ENCODE data around the gene ETS1.

The ETS1 gene

DNA sequence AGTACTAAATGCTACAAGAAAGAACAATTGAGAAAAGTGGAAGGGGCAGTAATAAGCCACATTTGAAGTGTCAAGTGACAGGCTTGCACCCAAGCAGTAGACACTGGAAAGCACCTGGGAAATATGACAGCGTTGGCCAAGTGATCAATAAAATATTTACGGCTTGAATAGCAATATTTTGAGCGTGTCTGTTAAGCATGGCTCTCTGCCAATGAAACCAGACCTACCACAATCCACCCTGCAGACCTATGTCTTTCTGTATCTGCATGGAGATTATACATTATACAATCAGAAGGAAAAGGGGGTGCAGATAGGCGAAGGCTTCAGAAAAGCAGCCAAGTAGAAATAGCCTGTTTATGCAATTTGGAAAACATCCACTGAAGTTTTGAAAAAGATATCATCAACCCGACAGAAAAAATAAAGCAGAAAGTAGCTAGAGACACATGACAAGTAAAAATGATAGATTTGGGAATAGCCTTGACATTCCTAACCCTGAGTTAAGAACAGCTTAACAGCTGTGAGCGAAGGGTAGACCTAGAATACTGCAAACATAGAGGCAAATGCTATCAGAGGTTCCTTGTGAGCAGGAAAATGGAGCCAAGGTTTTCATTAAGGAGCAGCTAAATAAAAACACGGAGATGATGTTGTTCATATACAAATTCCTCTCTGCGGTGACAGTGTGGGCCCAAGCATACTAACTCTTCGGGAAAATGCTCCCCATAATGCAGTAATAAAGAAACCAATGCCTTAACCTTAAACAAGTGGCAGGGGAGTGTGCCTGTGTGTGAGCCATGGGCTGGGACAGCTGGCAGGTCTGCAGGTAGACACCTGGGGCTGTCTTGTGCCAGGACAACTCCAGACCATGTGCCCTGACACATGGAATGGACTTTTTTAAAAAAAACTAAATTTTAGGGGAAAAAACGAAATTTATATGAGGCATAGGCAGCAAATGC, 71.3 kb downstream of the ETS1 start:
- DNase-seq, result no peak

DNA sequence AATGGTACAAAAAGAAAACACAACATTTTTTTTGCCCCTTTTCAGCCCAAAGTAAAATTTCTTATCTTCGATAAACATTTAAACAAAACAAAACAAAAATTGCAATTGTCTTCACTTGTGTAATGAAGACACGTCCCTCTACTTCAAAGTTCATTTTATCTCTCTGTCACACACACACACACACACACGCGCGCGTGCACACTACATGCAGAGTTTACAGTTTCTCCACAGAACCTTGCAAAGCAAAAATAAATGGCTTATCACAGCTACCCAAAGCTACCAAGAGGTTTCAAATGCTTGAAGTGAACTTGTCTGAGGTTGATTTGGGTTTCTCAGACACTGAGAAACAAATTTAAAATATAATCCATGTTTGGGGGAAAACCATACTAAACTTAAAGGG, 72.3 kb downstream of the ETS1 start:
- no peak for DNase-seq

DNA sequence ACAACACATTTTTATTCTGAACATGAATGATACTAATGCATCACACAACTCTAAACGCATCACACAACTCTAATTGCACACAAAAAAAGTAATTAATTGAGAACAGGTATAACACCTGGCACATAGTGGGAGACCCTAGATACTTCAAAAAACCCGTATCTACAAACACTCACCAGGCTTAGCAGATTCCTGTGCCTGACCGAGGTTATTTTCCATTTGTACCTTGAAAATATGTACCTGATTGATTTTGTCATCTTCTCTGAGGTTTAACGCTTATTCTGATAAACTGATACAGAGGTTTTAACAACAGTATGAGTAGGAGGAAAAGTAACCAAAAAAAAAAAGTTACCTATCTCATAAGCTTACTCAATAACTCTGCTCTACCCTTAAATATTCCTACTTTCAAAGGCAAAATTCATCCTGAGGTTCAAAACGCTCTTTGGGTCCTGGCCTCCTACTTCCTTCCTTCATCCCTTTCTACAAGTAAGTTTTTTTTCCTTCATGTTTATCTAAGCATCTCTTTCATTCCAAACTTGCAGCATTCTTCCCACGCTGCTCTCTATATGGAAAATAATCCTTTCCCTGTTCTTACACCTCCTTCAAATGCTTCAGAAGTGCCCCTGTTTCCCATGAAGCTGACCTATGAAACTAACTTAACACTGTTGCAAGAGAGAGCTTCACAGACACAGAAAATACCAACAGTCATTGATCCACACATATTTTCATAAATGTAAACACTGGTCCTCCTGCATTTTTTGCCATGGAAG, 73.3 kb downstream of the ETS1 start:
- DNase-seq, result no peak

DNA sequence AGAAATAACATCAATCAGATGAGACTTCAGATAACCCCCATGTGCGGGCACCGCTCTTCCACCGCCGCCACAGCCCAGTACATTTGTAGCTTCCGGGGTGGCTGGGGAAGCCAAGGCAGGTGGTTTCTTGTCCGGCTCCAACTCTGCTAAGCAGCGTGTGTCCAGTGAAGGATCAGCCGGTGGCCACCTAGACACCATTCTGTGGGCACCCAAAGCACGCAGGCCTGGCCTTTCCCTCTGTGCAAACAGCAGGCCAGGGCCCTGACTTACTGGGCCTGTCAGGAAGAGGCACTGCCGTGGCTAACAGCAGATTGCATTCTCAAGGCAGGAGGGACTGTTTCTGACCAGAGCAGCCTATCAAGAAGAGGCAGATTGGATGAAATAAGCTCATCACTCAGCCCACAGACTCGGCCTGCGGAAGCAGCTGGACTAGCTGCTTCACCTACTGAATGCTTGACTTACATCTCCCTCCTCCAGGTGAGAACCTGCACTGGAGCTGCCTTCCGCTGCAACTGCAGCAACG, 74.8 kb downstream of the ETS1 start:
- no peak for DNase-seq

DNA sequence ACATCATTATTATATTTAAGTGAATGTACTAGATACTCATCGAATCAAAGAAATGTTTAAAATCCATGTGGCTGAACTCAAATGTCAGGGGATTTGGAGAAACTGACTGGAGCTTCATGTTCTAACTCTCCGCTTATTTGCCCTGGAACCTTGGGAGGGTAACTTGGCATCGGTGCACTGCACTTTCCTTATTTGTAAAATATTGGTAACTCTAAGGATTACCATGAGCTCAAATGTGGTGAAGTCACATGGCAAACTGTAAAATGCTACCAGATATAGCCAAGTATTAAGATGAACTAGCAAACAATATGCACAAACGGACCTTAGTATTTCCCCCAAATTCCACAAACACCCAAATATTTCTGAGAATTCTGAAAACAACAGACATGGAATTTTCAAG, 75.6 kb downstream of the ETS1 start:
- no peak for DNase-seq

DNA sequence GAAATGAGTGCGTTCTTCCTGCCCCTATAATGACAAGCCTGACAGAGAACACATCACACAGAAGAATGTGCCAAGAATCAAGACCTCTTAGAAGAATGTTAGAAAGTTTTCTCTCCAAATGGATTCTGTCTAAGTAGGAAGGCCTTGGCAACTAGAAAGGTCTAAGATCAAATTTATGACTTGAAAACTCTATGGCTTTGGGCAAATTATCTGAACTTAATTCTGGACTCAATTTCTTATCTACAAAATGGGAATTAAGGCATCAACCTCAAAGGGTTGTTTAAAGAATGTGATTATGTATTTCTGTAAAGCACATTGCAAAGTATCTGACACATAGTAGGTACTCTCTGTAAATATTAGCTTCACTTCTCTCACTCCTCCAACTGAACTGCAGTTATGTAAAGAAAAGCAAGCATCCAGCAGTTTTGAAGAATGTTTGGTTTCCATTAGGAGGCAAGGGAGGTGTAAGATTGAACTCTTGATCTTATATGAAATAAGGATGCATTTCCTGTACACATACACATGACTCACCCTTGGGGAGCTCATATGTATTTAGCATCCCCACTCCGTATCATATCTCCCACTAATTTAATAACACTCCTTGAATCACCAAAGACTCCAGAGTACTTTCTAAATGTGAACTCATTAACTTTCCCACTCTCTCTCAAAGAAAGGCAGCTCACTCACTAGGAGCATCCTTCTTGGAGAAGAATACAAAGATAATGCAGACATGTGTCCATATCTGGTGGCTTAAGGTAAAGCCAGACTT, 77.6 kb downstream of the ETS1 start:
- no peak for DNase-seq

DNA sequence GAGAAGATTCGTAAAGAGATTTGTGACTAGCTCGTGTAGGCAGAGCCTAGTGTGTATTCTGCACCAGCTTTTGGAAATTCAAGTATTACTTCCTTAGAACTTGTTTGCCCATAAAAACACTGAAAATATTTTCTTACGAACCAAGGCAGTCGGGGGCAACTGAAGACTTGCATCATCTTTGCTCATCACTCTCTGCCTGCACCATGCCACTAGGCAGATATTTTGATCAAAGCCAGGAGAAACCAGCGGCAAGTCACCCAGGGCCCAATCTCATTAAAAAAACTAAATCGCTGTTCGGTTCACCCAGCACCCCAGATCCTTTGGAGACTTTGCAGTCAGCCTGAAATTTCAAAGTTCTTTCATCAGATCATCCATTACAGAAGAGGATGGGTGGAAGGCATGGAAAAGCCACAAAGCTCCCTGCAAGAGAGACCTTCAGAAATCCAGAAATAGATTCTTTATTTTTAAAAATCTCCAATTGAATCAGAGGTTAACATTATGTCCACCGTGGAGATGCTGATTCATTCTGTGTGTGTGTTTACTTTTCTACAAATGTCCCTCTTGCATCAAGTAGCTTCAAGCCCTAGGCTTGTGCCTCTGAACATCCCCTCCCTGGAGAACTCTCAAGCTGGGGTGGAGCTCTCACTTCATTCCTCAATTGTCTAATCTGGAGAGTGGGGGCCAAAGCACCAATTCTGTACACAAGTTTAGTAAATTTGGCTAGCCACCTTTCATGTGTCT, 78.4 kb downstream of the ETS1 start:
- DNase-seq, result no peak

DNA sequence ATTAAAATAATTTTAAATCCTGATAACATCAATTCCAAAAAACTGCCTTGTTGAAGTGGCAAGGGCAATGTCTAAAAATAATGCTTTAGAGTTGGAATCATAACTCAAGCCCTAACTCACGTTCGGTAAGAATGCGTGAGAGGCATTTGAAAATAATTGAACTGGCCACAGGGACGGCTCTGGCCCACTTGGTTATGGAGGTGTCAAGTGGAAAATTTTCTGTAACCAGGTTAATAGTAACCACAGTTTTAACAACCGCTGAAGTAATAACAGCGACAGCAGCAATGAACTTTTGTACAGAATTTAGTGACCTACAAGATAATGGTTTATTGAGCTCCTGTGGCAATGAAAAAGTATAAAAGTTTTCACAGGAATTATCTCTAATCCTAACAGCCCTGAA, 79.4 kb downstream of the ETS1 start:
- no peak for DNase-seq

DNA sequence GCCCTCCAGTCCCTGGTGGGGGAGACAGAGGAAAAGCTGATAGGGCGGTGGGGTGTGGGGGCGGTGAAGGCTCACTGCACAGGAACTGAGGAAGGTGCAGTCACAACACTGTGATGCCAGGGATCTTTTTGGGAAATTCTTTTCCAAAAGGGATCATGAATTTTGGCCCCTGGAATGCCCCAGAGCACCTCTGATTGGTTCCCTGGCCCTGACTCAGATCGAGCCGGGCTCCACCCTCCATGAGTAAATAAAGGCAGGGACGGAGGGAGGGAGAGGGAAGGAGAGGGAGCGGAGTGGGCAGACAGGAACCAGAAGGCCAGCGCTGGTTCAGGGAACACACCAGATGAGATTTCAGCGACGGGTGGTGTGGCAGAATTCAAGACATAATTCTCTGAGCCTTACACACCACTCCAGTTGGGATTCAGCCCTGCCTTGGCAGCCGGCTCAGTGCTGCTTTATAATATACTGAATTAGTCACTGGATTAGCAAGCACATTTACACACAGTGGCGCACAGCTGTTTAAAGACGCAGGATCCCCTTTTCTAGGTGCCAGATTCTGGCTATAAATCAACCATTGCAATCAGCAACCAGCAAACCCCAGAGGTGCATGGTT, 80.3 kb downstream of the ETS1 start:
- DNase-seq, result no peak

DNA sequence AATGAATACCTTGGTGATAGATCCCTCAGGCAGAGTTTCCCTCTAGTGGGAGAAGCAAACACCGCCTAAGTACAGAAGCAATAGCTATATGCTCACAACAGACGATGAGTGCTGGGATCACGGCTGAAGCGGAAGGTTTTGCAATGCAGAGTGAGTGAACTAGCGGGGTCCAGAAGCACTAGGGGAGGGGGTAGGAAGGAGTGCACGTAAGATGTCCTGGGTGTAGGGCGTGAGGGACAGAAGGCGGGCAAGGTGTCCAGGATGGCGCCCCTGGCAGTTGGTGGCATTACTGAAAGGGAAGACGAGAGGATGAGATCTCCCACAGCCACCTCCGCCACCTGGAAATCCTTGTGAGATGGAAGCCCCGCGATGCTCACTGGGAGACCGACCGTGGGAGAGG, 81.0 kb downstream of the ETS1 start:
- DNase-seq, result no peak

DNA sequence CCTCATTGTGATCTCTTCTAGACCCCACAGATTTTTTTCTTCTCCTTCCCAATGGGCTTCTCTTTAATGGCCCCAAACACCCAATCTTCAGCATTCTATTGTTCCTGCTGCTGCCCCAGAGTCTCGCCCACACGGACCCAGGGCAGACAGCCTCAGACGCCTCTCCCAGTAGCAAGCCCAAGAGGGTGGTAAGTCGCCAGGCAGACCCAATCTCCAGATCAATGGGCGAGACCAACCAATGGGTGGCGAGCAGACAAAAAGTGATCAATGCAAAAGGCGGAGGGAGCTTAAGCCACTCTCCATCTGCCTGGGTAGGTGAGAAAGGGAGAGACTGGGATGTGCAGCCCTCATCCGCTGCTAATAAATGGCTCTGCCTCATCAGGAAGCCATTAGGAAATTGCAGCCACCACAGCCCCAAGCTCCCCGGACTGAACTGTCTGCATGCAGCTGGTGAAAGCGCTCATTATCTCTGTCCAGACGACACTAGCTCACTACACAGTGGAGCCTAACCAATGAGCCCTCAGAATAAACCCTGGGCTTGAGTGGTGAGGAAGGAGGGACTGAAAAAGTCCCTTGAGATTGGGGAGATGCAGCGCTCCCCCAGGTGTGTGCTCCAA, 81.8 kb downstream of the ETS1 start:
- no peak for DNase-seq

DNA sequence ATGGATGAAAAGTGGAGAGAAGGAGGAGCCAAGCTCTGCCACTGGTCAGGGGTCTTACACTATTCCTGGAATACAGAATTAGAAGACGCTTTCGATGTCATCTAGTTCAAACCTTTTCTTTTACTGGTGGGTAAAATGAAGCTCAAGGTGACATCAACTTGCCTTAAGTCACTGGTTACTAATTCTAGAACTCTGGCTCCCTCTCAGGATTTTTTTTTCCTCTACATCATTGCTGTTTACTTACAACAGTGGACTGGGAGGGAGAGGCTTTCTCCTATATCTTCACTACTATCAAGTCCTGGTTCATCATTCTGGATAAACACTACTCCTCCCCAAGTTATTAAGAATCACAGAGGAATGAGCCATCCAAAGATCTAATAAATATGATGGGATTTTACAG, 82.9 kb downstream of the ETS1 start:
- DNase-seq, result no peak

DNA sequence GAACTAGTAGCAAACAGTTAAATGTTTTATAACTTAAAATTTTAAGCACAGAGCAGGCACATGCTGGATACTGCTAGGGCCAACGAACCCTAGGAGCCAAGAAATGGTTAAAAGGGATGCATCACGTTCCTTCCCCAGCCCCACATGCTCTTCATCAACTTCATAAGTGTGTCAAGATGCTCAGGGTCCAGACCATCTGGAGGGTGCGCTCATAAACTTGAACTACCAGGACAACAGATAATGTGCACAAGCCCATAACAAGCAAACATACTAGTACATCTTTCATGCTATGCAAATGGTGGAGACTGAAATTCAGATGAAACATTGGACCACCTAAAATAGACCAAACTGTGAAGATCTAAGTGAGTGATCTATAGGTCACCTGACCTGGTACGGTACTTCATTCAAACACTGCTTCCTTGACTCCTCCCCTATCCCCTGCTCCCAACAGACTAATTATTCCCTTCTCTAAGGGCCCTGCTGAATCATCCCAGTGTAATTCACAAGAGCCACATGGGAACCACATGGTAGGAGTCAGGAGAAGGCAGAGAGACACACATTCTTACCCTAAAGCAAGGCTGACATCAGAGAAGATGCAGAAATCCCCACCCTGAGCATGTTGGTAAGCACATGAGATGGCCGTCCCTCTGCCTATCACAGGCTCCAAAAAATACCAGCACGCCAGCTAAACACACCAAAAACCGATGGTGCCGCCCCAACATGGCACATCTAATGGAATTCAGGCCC, 83.9 kb downstream of the ETS1 start:
- DNase-seq, result peak; percentile 82

DNA sequence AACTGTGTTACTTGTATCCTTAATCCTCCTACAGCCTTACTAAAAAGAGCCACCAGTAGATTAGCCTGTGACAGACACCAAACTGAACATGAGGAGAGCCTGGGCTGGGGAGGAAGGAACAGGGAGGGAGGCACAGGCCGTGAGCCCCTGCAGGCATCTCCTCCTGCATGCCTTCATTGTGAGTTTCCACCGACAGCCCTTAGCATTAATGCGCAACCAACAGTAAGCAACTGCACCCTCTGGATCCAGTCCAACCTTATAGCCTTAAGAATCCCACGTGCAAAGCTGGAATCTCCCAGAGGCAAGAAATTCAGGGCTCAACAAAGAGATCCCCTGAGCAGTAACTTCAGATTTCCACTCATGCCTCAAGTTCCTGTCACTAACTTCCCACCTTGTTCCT, 84.6 kb downstream of the ETS1 start:
- no peak for DNase-seq

DNA sequence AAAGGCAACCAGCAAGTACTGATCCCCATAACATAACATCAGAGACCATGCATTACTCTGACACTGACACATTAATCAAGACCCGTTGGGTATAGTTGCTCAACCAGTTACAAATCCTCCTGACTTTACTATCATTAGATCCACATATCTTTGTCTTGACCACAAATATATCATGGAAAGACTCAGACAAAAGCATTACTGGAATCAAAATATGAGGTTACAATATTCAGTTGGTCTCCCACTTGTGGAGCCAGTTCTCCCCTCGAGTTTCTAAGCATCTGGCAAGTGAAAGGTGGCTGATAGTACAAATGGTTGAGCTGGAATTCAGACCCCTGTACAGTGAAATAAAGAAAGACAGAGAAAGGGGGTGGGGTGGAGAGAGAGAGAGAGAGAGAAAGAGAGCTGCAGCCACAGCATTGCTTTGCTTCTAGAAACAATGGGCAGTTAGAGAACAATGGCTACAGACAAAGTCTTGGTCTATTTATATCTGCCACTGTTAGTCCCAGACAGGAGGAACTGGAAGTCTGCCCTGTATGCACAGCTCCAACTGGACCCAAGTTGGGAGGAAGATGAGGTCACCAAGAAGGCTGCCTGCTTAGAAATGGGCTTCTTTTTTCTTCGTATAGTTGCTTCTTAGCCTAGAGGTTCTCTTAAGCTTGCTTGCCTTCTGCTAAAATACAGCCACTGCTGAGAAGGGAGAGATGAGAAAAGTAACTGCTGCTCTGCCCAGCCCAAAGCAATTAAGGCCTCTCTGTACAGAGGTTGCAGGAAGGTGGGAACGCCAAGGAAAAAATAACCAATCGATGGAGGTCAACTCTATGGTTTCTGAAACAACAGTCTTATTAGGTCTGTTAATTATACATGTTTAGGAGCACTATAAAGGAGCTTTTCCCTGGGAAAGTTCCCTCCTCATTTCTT, 85.5 kb downstream of the ETS1 start:
- DNase-seq, result no peak

DNA sequence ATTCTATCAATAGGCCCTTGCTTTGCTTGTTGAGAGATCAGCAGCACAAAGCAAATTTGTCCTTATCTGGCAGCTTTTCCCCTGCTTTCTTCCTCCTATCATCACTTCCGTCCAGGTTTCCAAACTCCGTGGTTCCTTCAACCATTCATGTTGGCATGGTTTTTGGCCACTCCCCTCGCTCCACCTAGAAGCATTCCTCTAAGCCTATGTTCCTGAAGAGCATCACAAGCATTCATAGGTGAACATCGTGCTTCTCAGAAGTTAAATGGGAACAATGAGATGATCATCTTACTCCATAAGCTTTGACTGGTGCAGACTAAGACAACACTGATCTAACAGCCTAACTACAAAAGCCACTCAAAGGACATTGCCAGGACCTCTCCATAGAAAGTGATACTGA, 86.3 kb downstream of the ETS1 start:
- DNase-seq, result no peak

DNA sequence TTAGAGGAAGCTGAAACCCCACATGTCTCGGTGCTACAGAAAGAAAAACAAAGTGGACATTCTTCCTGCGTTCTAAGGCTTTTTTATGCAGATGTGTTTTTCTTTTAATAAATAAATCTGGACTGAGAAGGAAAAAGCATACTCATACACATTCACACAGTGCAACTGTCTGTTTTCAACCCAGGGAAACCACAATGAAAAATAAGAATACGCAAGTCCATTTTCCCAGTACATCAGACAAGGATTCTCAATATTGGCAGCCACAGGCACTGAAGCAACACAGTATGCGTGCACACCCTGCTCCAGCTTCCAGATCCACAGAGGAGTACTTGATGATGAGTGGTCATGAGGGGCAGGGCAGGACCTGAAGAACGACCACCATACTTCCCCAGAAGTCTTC, 86.9 kb downstream of the ETS1 start:
- DNase-seq, result no peak

DNA sequence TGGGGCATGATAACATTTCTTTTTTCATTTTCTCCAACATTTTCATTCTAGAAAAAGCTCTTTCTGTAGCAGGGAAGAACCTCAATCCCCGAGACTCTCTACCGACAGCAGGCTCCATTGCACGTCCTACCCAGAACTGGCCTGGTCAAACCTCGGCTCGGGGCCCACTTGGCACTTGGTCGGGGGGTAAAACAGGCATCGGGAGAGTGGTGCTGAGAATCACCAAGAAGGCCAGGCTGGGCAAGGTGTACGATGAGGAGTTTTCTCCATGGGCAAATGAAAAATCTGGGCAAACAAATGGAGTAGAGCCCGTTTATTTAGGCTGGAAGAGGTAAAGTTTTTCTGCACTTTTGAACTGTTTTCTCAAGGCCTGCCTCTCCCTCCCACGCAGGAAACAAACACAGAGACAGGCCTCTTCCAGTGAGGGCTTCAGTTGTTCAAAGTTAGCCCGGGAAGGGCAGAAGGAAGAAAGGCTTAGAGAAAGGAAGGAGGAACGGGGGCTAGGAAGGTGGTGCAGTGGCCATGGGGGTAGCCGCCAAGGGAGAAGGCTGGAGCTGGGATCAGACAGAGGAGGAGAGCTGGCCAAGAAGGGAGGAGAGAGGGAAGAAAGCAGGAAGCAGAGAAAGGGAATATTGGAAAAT, 87.6 kb downstream of the ETS1 start:
- DNase-seq, result no peak

DNA sequence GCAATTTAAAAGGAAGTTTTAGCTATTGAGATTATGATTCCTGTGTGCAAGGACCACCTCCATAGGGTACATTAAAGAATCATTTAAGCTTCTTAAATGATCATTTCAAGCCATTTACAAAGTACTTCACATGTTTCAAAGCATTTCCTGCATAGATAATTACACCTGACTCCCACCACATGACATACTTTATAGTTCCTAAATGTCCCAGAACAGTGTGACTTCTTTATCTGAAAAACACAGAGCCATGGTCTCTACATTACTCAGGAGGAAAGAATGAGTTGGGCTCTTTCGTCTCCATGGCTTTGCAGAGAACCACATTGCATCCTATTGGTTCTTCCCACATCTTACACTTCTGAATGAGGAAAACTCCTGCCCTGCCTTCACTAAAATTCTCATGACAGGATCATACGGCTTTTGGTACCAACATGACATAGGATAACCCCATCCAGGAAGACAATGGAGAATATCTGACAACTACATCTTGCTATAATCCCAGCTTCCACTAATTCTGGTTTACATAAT, 88.6 kb downstream of the ETS1 start:
- DNase-seq, result no peak

Data from activated CD8-positive, alpha-beta memory T cell treated with anti-CD3 and anti-CD28 coated beads for 24 hours (primary cell).